HUDEP-2 (cell line): ENCODE measurements around the gene OIP5.
"Not testable (repeated sequence)": the region's sequence is repeated elsewhere in the genome, so short reads cannot be mapped to it uniquely, and the experiment has no call there.

Source experiments
- DNase-seq, 76 experiments: peaks; one replicate each; lab custom pipeline; 2025; ENCODE audit not compliant: unreplicated experiment in 76 of 76; lab: John Stamatoyannopoulos, UW

Gene OIP5

DNA sequence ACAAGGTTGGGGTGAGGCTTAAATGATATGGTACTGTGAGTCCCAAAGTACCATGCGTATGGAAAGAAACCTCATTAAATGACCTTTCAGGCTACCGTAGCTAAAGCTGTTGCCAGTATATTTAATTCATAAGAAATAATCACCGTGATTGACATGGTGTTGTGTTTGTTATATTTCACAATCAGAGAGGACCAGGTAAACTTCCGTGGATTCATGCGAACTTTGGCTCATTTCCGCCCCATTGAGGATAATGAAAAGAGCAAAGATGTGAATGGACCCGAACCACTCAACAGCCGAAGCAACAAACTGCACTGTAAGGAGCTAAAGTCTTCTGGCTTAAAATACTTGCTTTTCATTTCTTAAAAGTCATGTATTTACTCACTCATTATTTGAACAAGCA, 69.8 kb downstream of the OIP5 start:
- no peak for DNase-seq

DNA sequence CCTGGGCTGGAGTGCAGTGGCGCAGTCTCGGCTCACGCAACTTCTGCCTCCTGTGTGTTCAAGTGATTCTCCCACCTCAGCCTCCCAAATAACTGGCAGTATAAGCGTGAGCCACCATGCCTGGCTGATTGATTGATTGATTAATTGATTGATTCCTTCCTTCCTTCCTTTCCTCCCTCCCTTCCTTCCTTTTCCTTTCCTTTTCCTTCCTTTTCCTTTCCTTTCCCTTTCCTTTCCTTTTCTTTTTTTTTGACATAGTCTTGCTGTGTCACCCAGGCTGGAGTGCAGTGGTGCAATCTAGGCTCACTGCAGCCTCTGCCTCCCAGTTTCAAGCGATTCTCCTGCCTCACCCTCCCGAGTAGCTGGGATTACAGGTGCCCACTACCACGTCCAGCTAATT, 71.5 kb downstream of the OIP5 start:
- DNase-seq: not testable (repeated sequence)

DNA sequence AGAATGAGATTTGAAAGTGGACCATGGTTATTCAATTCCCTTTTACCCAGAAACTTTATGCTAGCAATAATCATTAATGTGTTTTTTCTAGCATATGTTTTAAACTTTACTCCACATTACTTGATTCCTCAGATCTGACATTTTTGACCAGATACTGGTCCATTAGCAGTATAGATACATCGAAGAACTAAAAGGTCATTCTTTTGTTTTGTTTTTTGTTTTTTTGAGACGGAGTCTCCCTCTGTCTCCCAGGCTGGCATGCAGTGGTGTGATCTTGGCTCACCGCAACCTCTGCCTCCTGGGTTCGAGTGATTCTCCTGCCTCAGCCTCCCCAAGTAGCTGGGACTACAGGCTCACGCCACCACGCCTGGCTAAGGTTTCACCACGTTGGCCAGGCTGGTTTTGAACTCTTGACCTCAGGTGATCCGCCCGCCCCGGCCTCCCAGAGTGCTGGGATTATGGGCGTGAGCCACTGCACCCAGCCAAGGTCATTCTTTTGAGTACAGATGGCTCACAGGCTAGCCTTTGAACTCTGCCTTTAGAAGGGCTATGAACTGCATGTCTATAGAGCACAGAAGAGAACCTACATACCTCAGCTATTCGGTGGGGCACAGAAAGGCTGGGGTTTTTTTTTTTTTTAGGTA, 72.7 kb downstream of the OIP5 start:
- DNase-seq: no peak
